ENCODE results near the gene SPATC1L.

Gene SPATC1L

GRCh38 chr21:46153247-46154154 is 30.8 kb downstream of the SPATC1L start:
- no peaks in the 10 kb centered on the region for H3K36me3 ChIP-seq (ENCODE audit: control insufficient read depth in 2 of 2, insufficient read depth in 1 of 2, low read length in 2 of 2)
- H3K9me3 ChIP-seq (ENCODE audit: control insufficient read depth, insufficient read depth, low read depth, low read length) = no peaks in the 10 kb centered on the region
- no peak overlapping the region for H3K4me3 ChIP-seq (ENCODE audit: low read depth, low read length)
- ChIA-PET CTCF (interaction anchor here (0.6 to 2.1 kb wide), 32 partner anchors 10 to 1166 kb away, joined by 3 to 39 read pairs (median 4); no protein-coding TSS in a partner anchor), POLR2A (interaction anchor here (0.7 to 1.1 kb wide), 5 partner anchors 37 to 180 kb away, joined by 3 to 4 read pairs (median 3); partner anchors contain the start of genes C21orf58 and YBEY)
- no peaks in the 10 kb centered on the region for H3K4me1 ChIP-seq (ENCODE audit: control insufficient read depth, insufficient read depth, low read length)
- H3K27ac ChIP-seq (ENCODE audit: extremely low read depth, low read depth, low read length) = no peak overlapping the region
- no peak for TF ChIP-seq ZNF350 (tag by site-specific recombination; IDR thresholded peaks at IDR 0.05)
- TF ChIP-seq ZFP37 (tag by site-specific recombination; IDR thresholded peaks at IDR 0.05) = no peak
- TF ChIP-seq GLIS1 (tag by site-specific recombination; IDR thresholded peaks at IDR 0.05) = peak; percentile 59
- TF ChIP-seq ZFP69B (tag by site-specific recombination; IDR thresholded peaks at IDR 0.05) = peak; percentile 76
- 0 out of 2 replicates have a peak, but pooled peaks have one; percentile 42 for TF ChIP-seq ZBTB48 (tag by site-specific recombination; IDR thresholded peaks at IDR 0.05)
- TF ChIP-seq KLF1 (tag by site-specific recombination; IDR thresholded peaks at IDR 0.05) = no peak
- no peak for TF ChIP-seq ZNF837 (tag by site-specific recombination; IDR thresholded peaks at IDR 0.05)
- no peak for TF ChIP-seq ZNF2 (tag by site-specific recombination; IDR thresholded peaks at IDR 0.05)
- TF ChIP-seq ZNF768 (tag by site-specific recombination; IDR thresholded peaks at IDR 0.05) = no peak
- TF ChIP-seq ZNF121 (tag by site-specific recombination; IDR thresholded peaks at IDR 0.05) = no peak
- no peak for TF ChIP-seq ZBTB6 (tag by site-specific recombination; IDR thresholded peaks at IDR 0.05)
- no peak for TF ChIP-seq ZBTB49 (tag by site-specific recombination; IDR thresholded peaks at IDR 0.05; ENCODE audit: low read depth)
- TF ChIP-seq ZNF692 (tag by site-specific recombination; IDR thresholded peaks at IDR 0.05) = peak; percentile 78
- TF ChIP-seq ZNF280D (tag by site-specific recombination; IDR thresholded peaks at IDR 0.05) = no peak
- TF ChIP-seq ZIC2 (tag by site-specific recombination; IDR thresholded peaks at IDR 0.05) = 0 out of 2 replicates have a peak, but pooled peaks have one; percentile 17
- peak; percentile 92 for TF ChIP-seq ZFHX2 (tag by site-specific recombination; conservative IDR thresholded peaks at IDR 0.05)
- no peak for TF ChIP-seq ZNF214 (tag by site-specific recombination; IDR thresholded peaks at IDR 0.05; ENCODE audit: borderline replicate concordance)
- TF ChIP-seq TCF7L2 (IDR thresholded peaks at IDR 0.05; ENCODE audit: borderline replicate concordance, low read depth, low read length) = no peak
- peak; percentile 96 for TF ChIP-seq EGR2 (tag by site-specific recombination; IDR thresholded peaks at IDR 0.05; ENCODE audit: low read depth)
- no peak for TF ChIP-seq OSR2 (tag by site-specific recombination; IDR thresholded peaks at IDR 0.05)
- TF ChIP-seq PATZ1 (tag by site-specific recombination; IDR thresholded peaks at IDR 0.05) = peak; percentile 12; the same call in 1 of the 2 replicates
- peak; percentile 39 for TF ChIP-seq ZNF600 (tag by site-specific recombination; IDR thresholded peaks at IDR 0.05)
- TF ChIP-seq ZNF629 (tag by site-specific recombination; IDR thresholded peaks at IDR 0.05) = 0 out of 2 replicates have a peak, but pooled peaks have one; percentile 19

Data from HEK293 (cell line).